Placental epithelial cell (primary cell): ENCODE results near the gene EEF1AKMT2. TPM values are rescaled to one million over a fixed set of nuclear protein-coding genes. Genes with fewer than 3 reads are reported as not detected.

Experiments used
- small RNA-seq: library from RNA; depleted of rRNA; stranded (forward); fragments of <200 nt; gene quantifications from one replicate; pipeline ENCODE3, GENCODE V24; 2012
- total RNA-seq: library from RNA; depleted of rRNA; stranded (reverse); fragments of >200 nt; gene quantifications from 2 replicates; pipeline ENCODE4 v1.2.3, GENCODE V29; 2012

EEF1AKMT2 gene
- total RNA-seq: 15.0 and 15.7 TPM in 2 replicates

DNA sequence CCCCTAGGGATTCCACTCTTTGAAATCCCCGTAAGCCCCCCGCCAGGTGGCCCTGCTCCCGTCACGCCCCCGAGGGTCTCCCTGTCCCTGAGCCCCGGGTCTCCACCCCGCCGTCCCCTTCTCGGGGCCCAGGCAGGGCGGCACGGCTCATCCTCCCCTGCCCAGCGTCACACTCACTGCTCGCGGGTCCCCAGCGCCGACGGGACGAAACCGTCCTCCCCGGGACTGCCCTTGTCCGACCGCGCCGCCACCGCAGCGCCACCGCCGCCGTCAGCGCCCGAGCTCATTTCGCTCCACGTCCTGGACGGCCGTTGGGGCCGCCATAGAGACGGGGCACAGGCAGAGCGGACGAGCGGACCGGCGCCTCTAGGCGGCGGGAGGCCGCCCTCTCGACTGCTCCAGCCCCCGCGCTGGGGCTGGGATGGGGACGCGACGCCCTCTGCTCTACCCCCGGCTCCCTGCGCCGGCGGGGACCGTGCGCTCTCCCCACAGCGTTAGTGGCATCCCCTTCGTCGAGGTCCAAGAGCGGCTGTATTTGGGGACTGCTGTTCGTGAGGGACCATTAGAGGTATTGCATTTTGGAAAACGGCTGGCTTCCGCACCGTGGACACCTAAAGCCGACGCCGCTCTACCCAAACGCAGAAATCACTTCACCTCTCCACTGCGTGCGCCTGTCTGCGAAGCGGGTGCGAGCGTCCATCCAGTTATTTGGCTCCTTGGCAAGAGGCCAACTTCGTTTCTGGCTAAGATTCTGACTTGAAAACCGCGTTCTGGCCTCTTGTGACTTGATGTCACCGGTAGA is at the start of gene EEF1AKMT2:
Gene EEF1AKMT2, minus strand, starts transcription at position 341 of the 802 bp plus-strand sequence. Its CDS starts 54 bp downstream, at position 287.

GRCh38 chr10:124744102-124745050 is 47.3 kb downstream of the EEF1AKMT2 start, which contains the start of gene FAM53B:
Gene FAM53B, minus strand, starts transcription at chr10:124744378. Its CDS starts 37,665 bp downstream, at chr10:124706713.

Small RNA genes lying within 50 kb of the gene (small RNA-seq; reads per million reads assigned to genes)
- gene RF00019: not detected

Other genes starting within 250 kb of the EEF1AKMT2 start
- 72.2 and 77.0 TPM in 2 replicates for gene FAM53B, start 47.5 kb downstream of the EEF1AKMT2 start, total RNA-seq
- gene ABRAXAS2, start 9.9 kb upstream of the EEF1AKMT2 start, total RNA-seq: 12.2 and 13.3 TPM in 2 replicates
- gene ZRANB1, start 150.2 kb upstream of the EEF1AKMT2 start, total RNA-seq: 21.6 and 24.8 TPM in 2 replicates